Measurements from ENCODE around the gene KCTD2. TPM values are rescaled to one million over a fixed set of nuclear protein-coding genes. Genes with fewer than 3 reads are reported as not detected.
"Not testable (repeated sequence)": the region's sequence is repeated elsewhere in the genome, so short reads cannot be mapped to it uniquely, and the experiment has no call there.

KCTD2 gene
- polyA plus RNA-seq, 1 donor: 16.1 TPM

- no peak overlapping the region for H3K4me3 ChIP-seq (ENCODE audit: low read length)
- no peaks in the 10 kb centered on the region for H3K4me1 ChIP-seq (ENCODE audit: control insufficient read depth, insufficient read depth, low read length)
- peaks cover 46% of the 10 kb centered on the region for H3K36me3 ChIP-seq (ENCODE audit: control insufficient read depth, insufficient read depth, low read length)
- WGBS (ENCODE audit: insufficient coverage, low lambda C conversion rate): no CpG with 5 or more reads among the region's 6 CpGs
- no peaks in the 10 kb centered on the region for H3K27me3 ChIP-seq (ENCODE audit: control insufficient read depth, insufficient read depth, low read length)
- DNase-seq: no peak
- peak overlapping the region; percentile 52 for H3K27ac ChIP-seq (ENCODE audit: low read length)
- H3K9me3 ChIP-seq (ENCODE audit: control insufficient read depth, low read depth, low read length): no peaks in the 10 kb centered on the region
Observed at GRCh38 chr17:75065562-75066151, 18.6 kb downstream of the KCTD2 start.

GRCh38 chr17:75067856-75068255, 20.8 kb downstream of the KCTD2 start:
- whole genome bisulfite sequencing (ENCODE audit: insufficient coverage, low lambda C conversion rate): no CpG with 5 or more reads among the region's 4 CpGs
- H3K27ac ChIP-seq (ENCODE audit: low read length): no peak overlapping the region
- no peak overlapping the region for H3K4me3 ChIP-seq (ENCODE audit: low read length)
- DNase-seq: no peak
- no peaks in the 10 kb centered on the region for H3K9me3 ChIP-seq (ENCODE audit: control insufficient read depth, low read depth, low read length)
- H3K27me3 ChIP-seq (ENCODE audit: control insufficient read depth, insufficient read depth, low read length): no peaks in the 10 kb centered on the region
- no peaks in the 10 kb centered on the region for H3K4me1 ChIP-seq (ENCODE audit: control insufficient read depth, insufficient read depth, low read length)
- H3K36me3 ChIP-seq (ENCODE audit: control insufficient read depth, insufficient read depth, low read length): peaks cover 24% of the 10 kb centered on the region

- H3K27ac ChIP-seq (ENCODE audit: low read length): no peak overlapping the region
- no peaks in the 10 kb centered on the region for H3K27me3 ChIP-seq (ENCODE audit: control insufficient read depth, insufficient read depth, low read length)
- no CpG with 5 or more reads among the region's 8 CpGs for WGBS (ENCODE audit: insufficient coverage, low lambda C conversion rate)
- H3K9me3 ChIP-seq (ENCODE audit: control insufficient read depth, low read depth, low read length): no peaks in the 10 kb centered on the region
- DNase-seq: no peak
- H3K4me1 ChIP-seq (ENCODE audit: control insufficient read depth, insufficient read depth, low read length): peaks cover 4% of the 10 kb centered on the region
- H3K36me3 ChIP-seq (ENCODE audit: control insufficient read depth, insufficient read depth, low read length): peaks cover 15% of the 10 kb centered on the region
- no peak overlapping the region for H3K4me3 ChIP-seq (ENCODE audit: low read length)
Observed at GRCh38 chr17:75068750-75069149, 21.7 kb downstream of the KCTD2 start.

- H3K9me3 ChIP-seq (ENCODE audit: control insufficient read depth, low read depth, low read length): no peaks in the 10 kb centered on the region
- no peaks in the 10 kb centered on the region for H3K27me3 ChIP-seq (ENCODE audit: control insufficient read depth, insufficient read depth, low read length)
- no peak overlapping the region for H3K4me3 ChIP-seq (ENCODE audit: low read length)
- H3K36me3 ChIP-seq (ENCODE audit: control insufficient read depth, insufficient read depth, low read length): peaks cover 5% of the 10 kb centered on the region
- no peak for DNase-seq
- no peak overlapping the region for H3K27ac ChIP-seq (ENCODE audit: low read length)
- no CpG with 5 or more reads among the region's 2 CpGs for WGBS (ENCODE audit: insufficient coverage, low lambda C conversion rate)
- H3K4me1 ChIP-seq (ENCODE audit: control insufficient read depth, insufficient read depth, low read length): peaks cover 11% of the 10 kb centered on the region
Observed at GRCh38 chr17:75069783-75070182, 22.8 kb downstream of the KCTD2 start.

- H3K27me3 ChIP-seq (ENCODE audit: control insufficient read depth, insufficient read depth, low read length); DNase-seq; H3K4me3 ChIP-seq (ENCODE audit: low read length); H3K36me3 ChIP-seq (ENCODE audit: control insufficient read depth, insufficient read depth, low read length); H3K9me3 ChIP-seq (ENCODE audit: control insufficient read depth, low read depth, low read length); H3K27ac ChIP-seq (ENCODE audit: low read length): not testable (repeated sequence)
- 100% methylated on average over 1 of the region's 8 CpGs for WGBS (ENCODE audit: insufficient coverage, low lambda C conversion rate)
- H3K4me1 ChIP-seq (ENCODE audit: control insufficient read depth, insufficient read depth, low read length): peaks cover 11% of the 10 kb centered on the region
Observed at GRCh38 chr17:75071478-75072271, 24.6 kb downstream of the KCTD2 start.

GRCh38 chr17:75072909-75073308, 25.9 kb downstream of the KCTD2 start:
- no CpG with 5 or more reads among the region's 5 CpGs for WGBS (ENCODE audit: insufficient coverage, low lambda C conversion rate)
- not testable (repeated sequence) for DNase-seq; H3K9me3 ChIP-seq (ENCODE audit: control insufficient read depth, low read depth, low read length); H3K27me3 ChIP-seq (ENCODE audit: control insufficient read depth, insufficient read depth, low read length); H3K4me3 ChIP-seq (ENCODE audit: low read length); H3K36me3 ChIP-seq (ENCODE audit: control insufficient read depth, insufficient read depth, low read length); H3K27ac ChIP-seq (ENCODE audit: low read length)
- peaks cover 19% of the 10 kb centered on the region for H3K4me1 ChIP-seq (ENCODE audit: control insufficient read depth, insufficient read depth, low read length)

- H3K36me3 ChIP-seq (ENCODE audit: control insufficient read depth, insufficient read depth, low read length): no peaks in the 10 kb centered on the region
- H3K27me3 ChIP-seq (ENCODE audit: control insufficient read depth, insufficient read depth, low read length): no peaks in the 10 kb centered on the region
- no CpG with 5 or more reads among the region's 5 CpGs for WGBS (ENCODE audit: insufficient coverage, low lambda C conversion rate)
- H3K27ac ChIP-seq (ENCODE audit: low read length): peak overlapping the region; percentile 22
- peaks cover 27% of the 10 kb centered on the region for H3K4me1 ChIP-seq (ENCODE audit: control insufficient read depth, insufficient read depth, low read length)
- no peaks in the 10 kb centered on the region for H3K9me3 ChIP-seq (ENCODE audit: control insufficient read depth, low read depth, low read length)
- DNase-seq: peak; percentile 76 to 89
- H3K4me3 ChIP-seq (ENCODE audit: low read length): no peak overlapping the region
Observed at GRCh38 chr17:75073618-75074047, 26.6 kb downstream of the KCTD2 start.

- DNase-seq: no peak
- H3K4me3 ChIP-seq (ENCODE audit: low read length): no peak overlapping the region
- H3K27ac ChIP-seq (ENCODE audit: low read length): no peak overlapping the region
- no peaks in the 10 kb centered on the region for H3K27me3 ChIP-seq (ENCODE audit: control insufficient read depth, insufficient read depth, low read length)
- H3K9me3 ChIP-seq (ENCODE audit: control insufficient read depth, low read depth, low read length): no peaks in the 10 kb centered on the region
- no CpG with 5 or more reads among the region's 14 CpGs for WGBS (ENCODE audit: insufficient coverage, low lambda C conversion rate)
- H3K4me1 ChIP-seq (ENCODE audit: control insufficient read depth, insufficient read depth, low read length): peaks cover 36% of the 10 kb centered on the region
- H3K36me3 ChIP-seq (ENCODE audit: control insufficient read depth, insufficient read depth, low read length): no peaks in the 10 kb centered on the region
Observed at GRCh38 chr17:75074532-75074931, 27.5 kb downstream of the KCTD2 start.

- H3K9me3 ChIP-seq (ENCODE audit: control insufficient read depth, low read depth, low read length): no peaks in the 10 kb centered on the region
- no peak overlapping the region for H3K4me3 ChIP-seq (ENCODE audit: low read length)
- peaks cover 42% of the 10 kb centered on the region for H3K4me1 ChIP-seq (ENCODE audit: control insufficient read depth, insufficient read depth, low read length)
- WGBS (ENCODE audit: insufficient coverage, low lambda C conversion rate): no CpG with 5 or more reads among the region's 4 CpGs
- H3K27ac ChIP-seq (ENCODE audit: low read length): no peak overlapping the region
- DNase-seq: no peak
- no peaks in the 10 kb centered on the region for H3K36me3 ChIP-seq (ENCODE audit: control insufficient read depth, insufficient read depth, low read length)
- no peaks in the 10 kb centered on the region for H3K27me3 ChIP-seq (ENCODE audit: control insufficient read depth, insufficient read depth, low read length)
Observed at GRCh38 chr17:75075597-75076336, 28.7 kb downstream of the KCTD2 start.

GRCh38 chr17:75077072-75077495, 30.1 kb downstream of the KCTD2 start:
- DNase-seq: peak in 1 of 2 donors; percentile 83
- no peaks in the 10 kb centered on the region for H3K36me3 ChIP-seq (ENCODE audit: control insufficient read depth, insufficient read depth, low read length)
- WGBS (ENCODE audit: insufficient coverage, low lambda C conversion rate): no CpG with 5 or more reads among the region's 30 CpGs
- peak overlapping the region; percentile 76 for H3K27ac ChIP-seq (ENCODE audit: low read length)
- H3K9me3 ChIP-seq (ENCODE audit: control insufficient read depth, low read depth, low read length): no peaks in the 10 kb centered on the region
- peaks cover 42% of the 10 kb centered on the region for H3K4me1 ChIP-seq (ENCODE audit: control insufficient read depth, insufficient read depth, low read length)
- peak overlapping the region; percentile 41 for H3K4me3 ChIP-seq (ENCODE audit: low read length)
- no peaks in the 10 kb centered on the region for H3K27me3 ChIP-seq (ENCODE audit: control insufficient read depth, insufficient read depth, low read length)

Data from large intestine (tissue), 3 donors.